Osteoblast (primary cell): Measurements from ENCODE around the gene ANO6. TPM values are rescaled to one million over a fixed set of nuclear protein-coding genes. Genes with fewer than 3 reads are reported as not detected.
A peak's percentile ranks its signal among the peaks of the same experiment; 100 is the strongest.

ENCODE experiments used
- DNase-seq: peaks from one replicate; pipeline ENCODE4 v3.0.0; 2011; ENCODE audit warnings: low spot score, mixed read lengths; ENCODE audit not compliant: insufficient read length; ENCODE audit errors: missing footprints
- H2AFZ ChIP-seq: 2 replicates; pipeline ENCODE4 v1.6.0; 2011; ENCODE audit warnings: mild to moderate bottlenecking, low read length
- H3K27ac ChIP-seq: 2 replicates; pipeline ENCODE4 v1.5.1; 2011; ENCODE audit warnings: mild to moderate bottlenecking, low read depth, low read length, moderate library complexity
- H3K27me3 ChIP-seq: 2 replicates; pipeline ENCODE4 v1.6.0; 2012; ENCODE audit warnings: mild to moderate bottlenecking, control low read depth, inconsistent platforms, low read length, moderate library complexity; ENCODE audit not compliant: insufficient read depth
- H3K36me3 ChIP-seq: 2 replicates; pipeline ENCODE4 v1.5.1; 2011; ENCODE audit warnings: mild to moderate bottlenecking, low read length, control low read depth, moderate library complexity; ENCODE audit not compliant: insufficient read depth
- H3K4me1 ChIP-seq: 2 replicates; pipeline ENCODE4 v1.5.1; 2011; ENCODE audit warnings: mild to moderate bottlenecking, low read length, control low read depth, moderate library complexity; ENCODE audit not compliant: insufficient read depth
- H3K4me2 ChIP-seq: 2 replicates; pipeline ENCODE4 v1.6.0; 2011; ENCODE audit warnings: mild to moderate bottlenecking, low read length; ENCODE audit not compliant: insufficient read depth
- H3K4me3 ChIP-seq: fragments of 200-600 bp; sonication (generic); 3 replicates; pipeline ENCODE4 v1.5.1; 2012; ENCODE audit warnings: mild to moderate bottlenecking, low read length, inconsistent platforms; ENCODE audit not compliant: insufficient read depth
- H3K79me2 ChIP-seq: 2 replicates; pipeline ENCODE4 v1.6.0; 2012; ENCODE audit warnings: mild to moderate bottlenecking, low read length, control low read depth, inconsistent platforms; ENCODE audit not compliant: insufficient read depth
- H3K9me3 ChIP-seq: 2 replicates; pipeline ENCODE4 v1.5.1; 2011; ENCODE audit warnings: low read depth, low read length, control low read depth
- H4K20me1 ChIP-seq: 2 replicates; pipeline ENCODE4 v1.6.0; 2012; ENCODE audit warnings: mild to moderate bottlenecking, low read length, control low read depth; ENCODE audit not compliant: insufficient read depth
- CTCF ChIP-seq: IDR thresholded peaks from 2 replicates; pipeline ENCODE4 v1.5.1; 2011; ENCODE audit warnings: mild to moderate bottlenecking, low read depth, low read length, moderate library complexity; ENCODE audit errors: extremely low read depth
- total RNA-seq: library from RNA; depleted of rRNA; stranded (reverse); fragments of >200 nt; gene quantifications from 2 replicates; pipeline ENCODE4 v1.2.3, GENCODE V29; 2012

ANO6 gene
- total RNA-seq, 1 donor = 49.9 TPM

DNA sequence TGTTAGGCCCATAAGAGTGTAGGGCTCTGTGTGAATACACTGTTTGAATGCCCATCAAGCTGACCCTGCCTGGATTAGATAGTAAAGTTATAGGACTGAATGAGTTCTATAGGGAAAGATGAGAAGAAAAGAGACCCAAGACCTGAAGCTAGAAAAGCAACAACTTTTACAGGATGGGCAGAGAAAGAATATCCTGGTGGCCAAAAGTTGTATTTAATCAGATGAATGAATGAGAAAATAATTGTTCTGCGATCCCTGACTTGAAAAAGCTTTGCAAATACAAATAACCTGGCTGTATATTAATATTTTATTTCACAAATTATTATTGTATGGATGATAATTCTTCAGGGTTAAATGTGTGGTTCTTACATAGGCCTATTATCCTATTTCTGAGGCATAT lies 2.8 kb upstream of the ANO6 start:
- no peak overlapping the region for H3K4me2 ChIP-seq

DNA sequence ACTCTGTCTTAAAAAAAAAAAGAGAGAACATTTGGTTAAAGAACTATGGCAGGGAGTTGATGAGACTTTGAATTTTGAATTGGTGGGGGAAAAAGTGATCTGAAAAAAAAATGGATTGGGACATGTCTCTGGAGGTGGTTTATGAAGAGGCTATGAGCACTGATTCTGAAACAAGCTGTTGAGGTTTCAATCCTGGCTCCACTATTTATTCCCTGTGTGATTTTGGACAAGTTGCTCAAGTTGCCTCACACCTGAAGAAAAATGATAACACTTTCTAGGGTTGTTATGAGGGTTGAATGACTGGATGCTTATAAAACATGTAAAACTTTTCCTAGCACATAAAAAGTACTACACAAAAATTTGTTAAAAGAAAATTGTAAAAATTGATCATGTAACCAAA lies 1.8 kb upstream of the ANO6 start:
- Histone ChIP-seq H4K20me1 (peaks cover 3% of the 10 kb centered on the region), H3K27ac (no peak overlapping the region), H3K4me1 (peaks cover 4% of the 10 kb centered on the region), H3K27me3 (no peaks in the 10 kb centered on the region), H3K79me2 (peaks cover 29% of the 10 kb centered on the region), H3K4me2 (no peak overlapping the region), H3K9me3 (no peaks in the 10 kb centered on the region), H3K4me3 (no peak overlapping the region), H3K36me3 (no peaks in the 10 kb centered on the region), H2AFZ (no peak overlapping the region)
- no peak for TF ChIP-seq CTCF
- DNase-seq = no peak

More for the DNA sequence above, 2.8 kb upstream of the ANO6 start:
- DNase-seq = no peak
- Histone ChIP-seq H3K27me3 (no peaks in the 10 kb centered on the region), H3K9me3 (no peaks in the 10 kb centered on the region), H4K20me1 (peaks cover 2% of the 10 kb centered on the region), H3K36me3 (no peaks in the 10 kb centered on the region), H3K27ac (no peak overlapping the region), H3K79me2 (peaks cover 20% of the 10 kb centered on the region), H2AFZ (no peak overlapping the region), H3K4me1 (peaks cover 3% of the 10 kb centered on the region), H3K4me3 (no peak overlapping the region)
- TF ChIP-seq CTCF = no peak

DNA sequence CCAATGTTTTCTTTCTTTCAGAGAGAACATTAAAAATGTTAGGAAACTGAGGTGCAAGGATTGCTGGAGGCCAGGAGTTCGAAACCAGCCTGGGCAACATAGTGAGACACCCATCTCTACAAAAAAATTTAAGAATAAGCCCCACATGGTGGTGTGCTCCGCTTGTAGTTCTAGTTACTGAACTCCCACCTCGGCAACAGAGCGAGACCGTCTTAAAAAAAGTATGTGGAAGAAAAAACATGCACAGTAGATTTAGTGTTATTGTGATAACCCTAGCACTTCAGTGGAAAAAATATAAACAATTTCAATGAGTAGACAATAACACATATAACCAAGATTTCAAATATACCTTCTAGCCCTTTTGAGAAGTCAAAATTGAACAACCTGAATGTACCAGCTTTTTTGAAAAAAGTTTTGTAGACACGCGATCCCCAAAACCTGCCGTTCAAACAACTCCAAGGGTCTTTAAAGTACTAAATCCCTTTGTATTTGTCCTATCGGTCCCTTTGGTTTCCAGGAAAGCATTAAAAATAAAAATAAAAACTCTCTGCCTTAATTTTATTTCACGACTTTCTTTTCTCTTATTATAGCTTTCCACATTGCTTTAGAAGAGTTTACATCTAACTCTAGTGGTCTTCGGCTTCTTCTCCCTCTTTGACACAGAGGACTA lies 1.0 kb upstream of the ANO6 start:
- H2AFZ ChIP-seq = peak overlapping the region; percentile 100
- no peaks in the 10 kb centered on the region for H3K9me3 ChIP-seq
- TF ChIP-seq CTCF = no peak
- peaks cover 4% of the 10 kb centered on the region for H3K4me1 ChIP-seq
- H3K4me3 ChIP-seq = peak overlapping the region; percentile 90
- peak overlapping the region; percentile 87 for H3K27ac ChIP-seq
- peak overlapping the region; percentile 99 for H3K4me2 ChIP-seq
- peaks cover 37% of the 10 kb centered on the region for H3K79me2 ChIP-seq
- H3K36me3 ChIP-seq = no peaks in the 10 kb centered on the region
- peaks cover 8% of the 10 kb centered on the region for H4K20me1 ChIP-seq
- no peaks in the 10 kb centered on the region for H3K27me3 ChIP-seq
- no peak for DNase-seq

- peak; percentile 32 for TF ChIP-seq CTCF
- no peak for DNase-seq
- Histone ChIP-seq H4K20me1 (peaks cover 11% of the 10 kb centered on the region), H3K4me1 (peaks cover 4% of the 10 kb centered on the region), H3K27ac (peak overlapping the region; percentile 87), H2AFZ (peak overlapping the region; percentile 100), H3K27me3 (no peaks in the 10 kb centered on the region), H3K4me3 (peak overlapping the region; percentile 90), H3K4me2 (peak overlapping the region; percentile 99), H3K9me3 (no peaks in the 10 kb centered on the region), H3K36me3 (no peaks in the 10 kb centered on the region), H3K79me2 (peaks cover 53% of the 10 kb centered on the region)
Observed at GRCh38 chr12:45216230-45216982, 511 bp downstream of the ANO6 start.
